ENCODE measurements around the gene LUC7L. TPM values are rescaled to one million over a fixed set of nuclear protein-coding genes. Genes with fewer than 3 reads are reported as not detected.

LUC7L gene
- total RNA-seq, 1 experiment from 2014 or later = 137 TPM

DNA sequence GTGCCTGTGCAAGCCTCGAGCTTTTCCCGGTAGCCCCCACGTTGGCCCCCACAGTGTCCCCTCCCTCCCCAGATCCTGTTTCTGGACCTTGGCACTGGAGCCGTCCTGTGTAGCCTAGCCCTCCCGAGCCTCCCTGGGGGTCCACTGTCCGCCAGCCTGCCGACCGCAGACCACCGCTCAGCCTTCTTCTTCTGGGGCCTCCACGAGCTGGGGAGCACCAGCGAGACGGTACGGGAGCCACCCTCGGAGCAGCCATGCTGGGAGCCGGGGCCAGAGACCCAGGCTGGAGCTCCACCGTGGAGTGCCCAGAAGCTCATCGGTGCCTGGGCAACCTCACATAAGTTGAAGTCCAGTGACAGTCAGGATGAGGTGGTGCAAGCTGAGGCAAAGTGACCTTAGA lies 34.7 kb upstream of the LUC7L start:
- H2AFZ ChIP-seq (ENCODE audit: low read length) = no peak overlapping the region

More for the DNA sequence above, 34.7 kb upstream of the LUC7L start:
- Histone ChIP-seq H3K79me2 (ENCODE audit: insufficient read depth, low read length) (no peaks in the 10 kb centered on the region), H2AK5ac (ENCODE audit: insufficient read length, low read length) (no peak overlapping the region), H4K8ac (replicated peaks; ENCODE audit: insufficient read length, low read depth, low read length) (no peak overlapping the region), H4K20me1 (ENCODE audit: control insufficient read depth, insufficient read depth, insufficient read length) (no peaks in the 10 kb centered on the region), H3K56ac (ENCODE audit: insufficient read length, low read depth, low read length) (no peak overlapping the region), H2BK12ac (ENCODE audit: insufficient read length, low read depth, low read length) (no peak overlapping the region), H3K14ac (ENCODE audit: insufficient read depth, low read length) (no peak overlapping the region), H3T11ph (ENCODE audit: low read length) (no peak overlapping the region), H3K27me3 (ENCODE audit: insufficient read depth, low read length) (no peaks in the 10 kb centered on the region), H4K5ac (ENCODE audit: insufficient read length, low read depth, low read length) (no peak overlapping the region), H2BK20ac (ENCODE audit: low read depth, low read length, poor library complexity, severe bottlenecking) (no peak overlapping the region), H3K4ac (ENCODE audit: low read depth, low read length) (no peak overlapping the region), H4K91ac (ENCODE audit: insufficient read length, low read depth, low read length) (no peak overlapping the region), H3K23ac (ENCODE audit: insufficient read length, low read depth, low read length) (no peak overlapping the region), H3K9me3 (ENCODE audit: control insufficient read depth, low read depth, low read length) (no peaks in the 10 kb centered on the region), H3K18ac (ENCODE audit: insufficient read length, low read depth, low read length) (no peak overlapping the region), H2BK5ac (ENCODE audit: insufficient read length, low read length) (no peak overlapping the region), H3K4me1 (ENCODE audit: insufficient read depth, low read length) (no peaks in the 10 kb centered on the region), H3K4me2 (ENCODE audit: insufficient read depth, insufficient read length, low read length) (no peak overlapping the region), H3K79me1 (ENCODE audit: insufficient read depth, low read depth, low read length, poor library complexity, severe bottlenecking) (no peaks in the 10 kb centered on the region), H2BK15ac (ENCODE audit: low read depth, low read length) (no peak overlapping the region), H3K23me2 (ENCODE audit: insufficient read length, low read depth, low read length, poor library complexity, severe bottlenecking) (no peaks in the 10 kb centered on the region), H3K27ac (ENCODE audit: insufficient read length, low read depth, low read length) (no peak overlapping the region), H2BK120ac (ENCODE audit: low read depth, low read length, poor library complexity, severe bottlenecking) (no peak overlapping the region), H3K9ac (ENCODE audit: extremely low read depth, insufficient read length, low read length) (no peak overlapping the region)
- Mint-ChIP-seq H3K4me3 (no peak overlapping the region), H3K27ac (no peak overlapping the region), H3K36me3 (ENCODE audit: insufficient read depth in 1 of 3, low read depth in 3 of 3) (peaks cover 11 to 46% (median 20%) of the 10 kb centered on the region in 3 experiments; a peak in 6 of 7 replicates), H3K27me3 (ENCODE audit: low read depth) (no peaks in the 10 kb centered on the region), H3K4me1 (peaks cover 0 to 6% of the 10 kb centered on the region in 2 experiments; a peak in 1 of 4 replicates), H3K9me3 (no peaks in the 10 kb centered on the region)
- DNase-seq = no peak
- WGBS (ENCODE audit: extremely low coverage, insufficient read length, low lambda C conversion rate) = no CpG with 5 or more reads among the region's 17 CpGs
- TF ChIP-seq, protein P1, sequence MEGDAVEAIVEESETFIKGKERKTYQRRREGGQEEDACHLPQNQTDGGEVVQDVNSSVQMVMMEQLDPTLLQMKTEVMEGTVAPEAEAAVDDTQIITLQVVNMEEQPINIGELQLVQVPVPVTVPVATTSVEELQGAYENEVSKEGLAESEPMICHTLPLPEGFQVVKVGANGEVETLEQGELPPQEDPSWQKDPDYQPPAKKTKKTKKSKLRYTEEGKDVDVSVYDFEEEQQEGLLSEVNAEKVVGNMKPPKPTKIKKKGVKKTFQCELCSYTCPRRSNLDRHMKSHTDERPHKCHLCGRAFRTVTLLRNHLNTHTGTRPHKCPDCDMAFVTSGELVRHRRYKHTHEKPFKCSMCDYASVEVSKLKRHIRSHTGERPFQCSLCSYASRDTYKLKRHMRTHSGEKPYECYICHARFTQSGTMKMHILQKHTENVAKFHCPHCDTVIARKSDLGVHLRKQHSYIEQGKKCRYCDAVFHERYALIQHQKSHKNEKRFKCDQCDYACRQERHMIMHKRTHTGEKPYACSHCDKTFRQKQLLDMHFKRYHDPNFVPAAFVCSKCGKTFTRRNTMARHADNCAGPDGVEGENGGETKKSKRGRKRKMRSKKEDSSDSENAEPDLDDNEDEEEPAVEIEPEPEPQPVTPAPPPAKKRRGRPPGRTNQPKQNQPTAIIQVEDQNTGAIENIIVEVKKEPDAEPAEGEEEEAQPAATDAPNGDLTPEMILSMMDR (conservative IDR thresholded peaks at IDR 0.05) = no peak
